Measurements from ENCODE around the gene LTBP1. TPM values are rescaled to one million over a fixed set of nuclear protein-coding genes. Genes with fewer than 3 reads are reported as not detected.

The LTBP1 gene
- total and polyA plus RNA-seq, 12 donors: 6.2 to 47.2 (median 15.5) TPM

GRCh38 chr2:33307659-33308270 lies 361.0 kb downstream of the LTBP1 start:
- TF ChIP-seq CTCF (IDR thresholded peaks at IDR 0.05): no peak
- TF ChIP-seq POLR2A (IDR thresholded peaks at IDR 0.05): no peak
- no peaks in the 10 kb centered on the region for H3K36me3 ChIP-seq (replicated peaks in 1 of 2)
- H3K4me3 ChIP-seq: no peak overlapping the region
- H3K9me3 ChIP-seq (replicated peaks in 1 of 3): no peaks in the 10 kb centered on the region
- H3K27me3 ChIP-seq: no peaks in the 10 kb centered on the region
- DNase-seq: no peak
- intact Hi-C loops (cut with DNase I): no loop called here
- H3K4me1 ChIP-seq (replicated peaks in 1 of 2): no peaks in the 10 kb centered on the region
- no peak overlapping the region for H3K27ac ChIP-seq
- WGBS, 4 donors: 83 to 88% (median 86%) methylated on average over 9 of the region's 9 CpGs

GRCh38 chr2:33312355-33312754 lies 365.6 kb downstream of the LTBP1 start:
- Histone ChIP-seq H3K4me3 (no peak overlapping the region), H3K9me3 (replicated peaks in 1 of 3) (no peaks in the 10 kb centered on the region), H3K27me3 (no peaks in the 10 kb centered on the region), H3K36me3 (replicated peaks in 1 of 2) (no peaks in the 10 kb centered on the region), H3K27ac (no peak overlapping the region), H3K4me1 (replicated peaks in 1 of 2) (no peaks in the 10 kb centered on the region)
- 87 to 99% (median 93%) methylated on average over 4 of the region's 4 CpGs for WGBS, 4 donors
- no peak for DNase-seq
- intact Hi-C loops (cut with DNase I): no loop called here
- TF ChIP-seq CTCF (IDR thresholded peaks at IDR 0.05): no peak
- TF ChIP-seq POLR2A (IDR thresholded peaks at IDR 0.05): no peak

- Histone ChIP-seq H3K27ac (no peak overlapping the region), H3K36me3 (replicated peaks in 1 of 2) (no peaks in the 10 kb centered on the region), H3K4me1 (replicated peaks in 1 of 2) (no peaks in the 10 kb centered on the region), H3K27me3 (no peaks in the 10 kb centered on the region), H3K4me3 (no peak overlapping the region), H3K9me3 (replicated peaks in 1 of 3) (no peaks in the 10 kb centered on the region)
- intact Hi-C loops (cut with DNase I): no loop called here
- 63 to 69% (median 66%) methylated on average over 3 of the region's 3 CpGs for WGBS, 4 donors
- DNase-seq: no peak
- TF ChIP-seq CTCF (IDR thresholded peaks at IDR 0.05) (no peak), POLR2A (IDR thresholded peaks at IDR 0.05) (no peak)
Observed at GRCh38 chr2:33313039-33313438, 366.3 kb downstream of the LTBP1 start.

GRCh38 chr2:33314541-33314940 lies 367.8 kb downstream of the LTBP1 start:
- DNase-seq: no peak
- TF ChIP-seq CTCF (IDR thresholded peaks at IDR 0.05) (no peak), POLR2A (IDR thresholded peaks at IDR 0.05) (no peak)
- Histone ChIP-seq H3K36me3 (replicated peaks in 1 of 2) (no peaks in the 10 kb centered on the region), H3K27ac (no peak overlapping the region), H3K27me3 (no peaks in the 10 kb centered on the region), H3K9me3 (replicated peaks in 1 of 3) (no peaks in the 10 kb centered on the region), H3K4me1 (replicated peaks in 1 of 2) (no peaks in the 10 kb centered on the region), H3K4me3 (no peak overlapping the region)
- intact Hi-C loops (cut with DNase I): no loop called here

All from adrenal gland (tissue), 12 donors.